Activated T-cell treated with anti-CD3 and anti-CD28 coated beads, Interleukin-2, amount 50 U/mL, for 72 hours (primary cell): ENCODE data around the gene NEGR1. TPM values are rescaled to one million over a fixed set of nuclear protein-coding genes. Genes with fewer than 3 reads are reported as not detected.

Experiments used
- ATAC-seq, 2 donors: fragments of 150-1000 bp; cut with Tn5 transposase; replicated peaks in 1 of 2; 2 replicates each; pipeline ENCODE4 v1.10.0; 2021; ENCODE audit warnings: moderate library complexity in 2 of 2, mild to moderate bottlenecking in 1 of 2
- DNase-seq, 2 donors: peaks; one replicate each; pipeline ENCODE4 v3.0.0; 2021 to 2022; ENCODE audit warnings: mixed read lengths in 1 of 2
- H3K27ac Mint-ChIP-seq: one replicate; pipeline ENCODE4 v1.8.0; 2022; ENCODE audit warnings: mild to moderate bottlenecking, moderate library complexity, mixed read lengths
- H3K27me3 Mint-ChIP-seq: one replicate; pipeline ENCODE4 v1.8.0; 2022; ENCODE audit warnings: low read depth, mixed read lengths
- H3K36me3 Mint-ChIP-seq, 2 donors: one replicate each; pipeline ENCODE4 v1.8.0; 2022; ENCODE audit warnings: mixed read lengths in 2 of 2, mild to moderate bottlenecking in 1 of 2; ENCODE audit not compliant: insufficient read depth in 2 of 2
- H3K4me1 Mint-ChIP-seq: one replicate; pipeline ENCODE4 v1.8.0; 2022; ENCODE audit warnings: low read depth, mixed read lengths
- H3K4me3 Mint-ChIP-seq, 2 donors: one replicate each; pipeline ENCODE4 v1.8.0; 2022; ENCODE audit warnings: mild to moderate bottlenecking in 2 of 2, mixed read lengths in 2 of 2, moderate library complexity in 2 of 2
- H3K9me3 Mint-ChIP-seq, 2 donors: one replicate each; pipeline ENCODE4 v1.8.0; 2022; ENCODE audit warnings: mixed read lengths in 2 of 2
- total RNA-seq, 2 donors: library from RNA; stranded (reverse); gene quantifications; one replicate each; pipeline ENCODE4 v1.2.3, GENCODE V29; 2022

Gene NEGR1
- total RNA-seq, 2 donors from 2014 or later = 0.24 TPM; not detected in 1

DNA sequence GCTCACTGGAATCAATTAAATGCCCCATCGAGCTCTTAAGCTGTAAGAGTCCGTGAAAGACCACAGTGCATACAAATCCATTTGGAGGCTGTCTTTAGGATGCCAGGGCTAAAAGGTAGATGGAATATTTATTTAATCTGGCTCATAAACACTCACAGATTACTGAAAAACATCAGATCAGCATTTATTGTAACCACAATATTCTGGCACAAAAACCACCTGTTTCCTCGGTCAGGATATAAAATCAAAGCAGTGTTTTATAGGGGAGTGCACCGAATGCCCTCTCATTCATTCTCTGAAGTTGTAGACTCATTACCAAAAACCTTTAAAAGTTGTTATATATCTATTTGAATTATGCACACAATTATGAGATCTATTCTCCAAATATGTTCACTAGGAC is 500.9 kb downstream of the NEGR1 start:
- DNase-seq (no peak), ATAC-seq (no peak)
- Mint-ChIP-seq H3K9me3 (no peaks in the 10 kb centered on the region), H3K27ac (no peak overlapping the region), H3K27me3 (no peaks in the 10 kb centered on the region), H3K4me1 (no peaks in the 10 kb centered on the region), H3K36me3 (no peaks in the 10 kb centered on the region), H3K4me3 (no peak overlapping the region)

- ATAC-seq = peak in 1 of 2 donors; percentile 41
- Mint-ChIP-seq H3K36me3 (no peaks in the 10 kb centered on the region), H3K27me3 (no peaks in the 10 kb centered on the region), H3K4me1 (no peaks in the 10 kb centered on the region), H3K4me3 (no peak overlapping the region), H3K9me3 (no peaks in the 10 kb centered on the region), H3K27ac (no peak overlapping the region)
- DNase-seq = no peak
These were observed 501.7 kb downstream of the NEGR1 start for GRCh38 chr1:71780681-71781080.

- H3K4me1 Mint-ChIP-seq = no peaks in the 10 kb centered on the region
- H3K4me3 Mint-ChIP-seq = no peak overlapping the region
- no peaks in the 10 kb centered on the region for H3K9me3 Mint-ChIP-seq
- DNase-seq = no peak
- no peak for ATAC-seq
- no peak overlapping the region for H3K27ac Mint-ChIP-seq
- no peaks in the 10 kb centered on the region for H3K36me3 Mint-ChIP-seq
- no peaks in the 10 kb centered on the region for H3K27me3 Mint-ChIP-seq
These were observed 503.4 kb downstream of the NEGR1 start for GRCh38 chr1:71778940-71779339.

GRCh38 chr1:71777094-71777493 is 505.2 kb downstream of the NEGR1 start:
- Mint-ChIP-seq H3K4me3 (no peak overlapping the region), H3K9me3 (no peaks in the 10 kb centered on the region)

GRCh38 chr1:71774705-71775104 is 507.6 kb downstream of the NEGR1 start:
- DNase-seq (no peak), ATAC-seq (no peak)
- H3K27me3 Mint-ChIP-seq = no peaks in the 10 kb centered on the region
- H3K4me3 Mint-ChIP-seq = no peak overlapping the region
- no peaks in the 10 kb centered on the region for H3K4me1 Mint-ChIP-seq
- no peaks in the 10 kb centered on the region for H3K36me3 Mint-ChIP-seq
- H3K27ac Mint-ChIP-seq = no peak overlapping the region
- H3K9me3 Mint-ChIP-seq = peaks cover 0 to 2% of the 10 kb centered on the region in 2 donors

More at GRCh38 chr1:71777094-71777493, 505.2 kb downstream of the NEGR1 start:
- no peaks in the 10 kb centered on the region for H3K27me3 Mint-ChIP-seq
- no peaks in the 10 kb centered on the region for H3K36me3 Mint-ChIP-seq
- no peaks in the 10 kb centered on the region for H3K4me1 Mint-ChIP-seq
- ATAC-seq (no peak), DNase-seq (no peak)
- H3K27ac Mint-ChIP-seq = no peak overlapping the region

DNA sequence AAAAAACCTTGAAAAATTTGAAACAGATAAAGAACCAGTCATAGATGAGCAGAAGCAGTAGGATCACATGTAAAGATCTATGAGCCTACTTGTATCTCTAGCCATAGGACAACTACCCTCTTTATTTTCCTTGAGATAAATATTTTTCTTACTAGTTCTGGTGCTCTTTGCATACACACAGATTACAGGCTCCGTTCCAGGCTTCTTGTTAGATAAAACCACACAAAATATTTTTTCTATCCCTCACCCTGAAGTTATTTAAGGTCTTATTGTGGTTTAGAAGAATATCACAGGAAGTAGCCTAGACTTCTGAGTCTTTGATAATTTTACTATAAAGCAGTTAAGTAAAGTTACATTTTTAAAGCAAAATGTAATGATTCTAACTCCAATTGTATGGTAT is 512.2 kb downstream of the NEGR1 start:
- peaks cover 2 to 6% of the 10 kb centered on the region in 2 donors for H3K9me3 Mint-ChIP-seq
- no peak for ATAC-seq

GRCh38 chr1:71766748-71767147 is 515.6 kb downstream of the NEGR1 start:
- H3K9me3 Mint-ChIP-seq = peaks cover 2 to 8% of the 10 kb centered on the region in 2 donors

More for the DNA sequence above, 512.2 kb downstream of the NEGR1 start:
- H3K4me1 Mint-ChIP-seq = no peaks in the 10 kb centered on the region
- no peaks in the 10 kb centered on the region for H3K27me3 Mint-ChIP-seq
- peaks cover 0 to 2% of the 10 kb centered on the region in 2 donors for H3K36me3 Mint-ChIP-seq
- H3K27ac Mint-ChIP-seq = no peak overlapping the region
- no peak for DNase-seq
- no peak overlapping the region for H3K4me3 Mint-ChIP-seq

DNA sequence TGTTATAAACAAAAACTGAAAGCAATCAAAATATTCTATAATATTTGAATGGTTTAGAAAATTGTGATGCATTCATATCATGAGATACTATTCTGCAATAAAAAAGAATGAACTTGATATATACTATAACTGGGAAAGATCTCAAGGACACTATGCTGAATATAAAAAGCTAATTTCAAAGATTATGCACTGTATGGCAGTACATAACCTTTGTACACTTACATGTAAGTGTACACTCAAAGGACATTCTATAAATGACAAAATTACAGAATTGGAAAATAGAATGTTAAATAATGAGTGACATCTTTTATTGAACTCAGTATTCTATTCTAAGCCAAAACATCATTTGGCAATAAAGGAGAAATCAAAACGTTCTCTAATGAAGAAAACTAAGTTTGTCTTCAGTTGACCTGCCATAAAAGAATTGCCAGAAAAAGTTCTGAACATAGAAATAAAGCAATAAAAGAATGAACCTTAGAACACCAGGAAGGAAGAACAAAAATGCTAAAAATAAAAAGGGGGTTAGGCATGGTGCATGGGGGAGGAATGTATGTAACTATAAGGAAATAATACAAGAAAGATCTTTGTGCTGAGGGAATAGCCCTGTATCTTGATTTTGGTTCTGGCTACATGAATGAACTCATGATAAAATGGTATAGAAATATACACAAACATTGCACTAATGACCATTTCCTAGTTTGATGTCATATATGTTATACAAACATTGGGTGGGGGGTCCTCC is 519.7 kb downstream of the NEGR1 start:
- no peak for DNase-seq
- ATAC-seq = no peak
- H3K27me3 Mint-ChIP-seq = no peaks in the 10 kb centered on the region
- H3K27ac Mint-ChIP-seq = no peak overlapping the region
- peaks cover 0 to 8% of the 10 kb centered on the region in 2 donors for H3K9me3 Mint-ChIP-seq
- H3K36me3 Mint-ChIP-seq = peaks cover 0 to 2% of the 10 kb centered on the region in 2 donors
- no peaks in the 10 kb centered on the region for H3K4me1 Mint-ChIP-seq
- H3K4me3 Mint-ChIP-seq = no peak overlapping the region

More at GRCh38 chr1:71766748-71767147, 515.6 kb downstream of the NEGR1 start:
- Mint-ChIP-seq H3K4me1 (no peaks in the 10 kb centered on the region), H3K36me3 (peaks cover 0 to 2% of the 10 kb centered on the region in 2 donors), H3K27me3 (no peaks in the 10 kb centered on the region), H3K4me3 (no peak overlapping the region), H3K27ac (no peak overlapping the region)
- DNase-seq (no peak), ATAC-seq (no peak)

GRCh38 chr1:71755441-71755840 is 526.9 kb downstream of the NEGR1 start:
- H3K36me3 Mint-ChIP-seq = no peaks in the 10 kb centered on the region
- ATAC-seq (no peak), DNase-seq (no peak)
- H3K4me3 Mint-ChIP-seq = no peak overlapping the region
- H3K4me1 Mint-ChIP-seq = no peaks in the 10 kb centered on the region
- H3K27me3 Mint-ChIP-seq = no peaks in the 10 kb centered on the region
- H3K27ac Mint-ChIP-seq = no peak overlapping the region
- H3K9me3 Mint-ChIP-seq = peaks cover 0 to 6% of the 10 kb centered on the region in 2 donors

DNA sequence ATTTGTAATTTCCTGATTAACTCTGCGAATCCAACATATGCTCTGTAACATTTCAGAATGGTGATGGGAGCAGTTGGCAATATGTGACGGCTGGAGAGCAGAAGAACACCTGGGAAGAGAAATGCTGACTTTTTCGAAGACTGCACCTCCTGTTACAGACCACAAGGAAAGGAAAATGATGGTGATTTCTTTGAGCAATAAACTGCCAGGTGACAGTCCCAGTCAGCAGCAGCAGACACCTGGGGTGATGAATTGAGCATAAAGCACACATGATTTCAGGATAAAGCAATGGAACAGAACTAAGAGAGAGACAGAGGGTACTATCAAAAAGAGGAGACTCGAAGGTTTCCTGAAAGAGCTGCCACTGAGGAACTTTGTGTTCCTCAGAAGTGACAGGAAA is 528.6 kb downstream of the NEGR1 start:
- H3K27ac Mint-ChIP-seq = no peak overlapping the region
- no peak overlapping the region for H3K4me3 Mint-ChIP-seq
- no peaks in the 10 kb centered on the region for H3K27me3 Mint-ChIP-seq
- H3K9me3 Mint-ChIP-seq = peaks cover 2 to 9% of the 10 kb centered on the region in 2 donors
- H3K36me3 Mint-ChIP-seq = no peaks in the 10 kb centered on the region
- DNase-seq (no peak), ATAC-seq (no peak)
- no peaks in the 10 kb centered on the region for H3K4me1 Mint-ChIP-seq

GRCh38 chr1:71745326-71745725 is 537.0 kb downstream of the NEGR1 start:
- Mint-ChIP-seq H3K27ac (no peak overlapping the region), H3K36me3 (no peaks in the 10 kb centered on the region), H3K9me3 (peaks cover 3 to 4% of the 10 kb centered on the region in 2 donors), H3K4me1 (no peaks in the 10 kb centered on the region), H3K4me3 (no peak overlapping the region), H3K27me3 (no peaks in the 10 kb centered on the region)
- DNase-seq (no peak), ATAC-seq (no peak)

GRCh38 chr1:71743862-71744261 is 538.5 kb downstream of the NEGR1 start:
- DNase-seq = no peak
- H3K9me3 Mint-ChIP-seq = peaks cover 1 to 5% of the 10 kb centered on the region in 2 donors
- no peak overlapping the region for H3K4me3 Mint-ChIP-seq
- no peak for ATAC-seq
- no peaks in the 10 kb centered on the region for H3K36me3 Mint-ChIP-seq
- H3K27me3 Mint-ChIP-seq = no peaks in the 10 kb centered on the region
- no peak overlapping the region for H3K27ac Mint-ChIP-seq
- H3K4me1 Mint-ChIP-seq = no peaks in the 10 kb centered on the region

DNA sequence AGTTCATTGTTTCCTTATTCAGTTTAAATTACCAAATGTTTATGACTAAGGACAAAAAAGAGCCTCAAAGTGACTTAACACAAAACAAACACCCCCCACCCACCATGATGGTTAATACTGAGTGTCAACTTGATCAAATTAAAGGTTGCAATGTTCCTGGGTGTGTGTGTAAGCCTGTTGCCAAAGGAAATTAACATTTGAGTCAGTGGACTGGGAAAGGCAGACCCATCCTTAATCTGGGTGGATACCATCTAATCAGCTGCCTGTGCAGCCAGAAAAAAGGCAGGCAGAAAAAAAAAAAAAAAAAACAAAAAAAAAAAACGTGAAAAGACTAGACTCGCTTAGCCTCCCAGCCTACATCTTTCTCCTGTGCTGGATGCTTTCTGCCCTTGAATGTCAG is 543.4 kb downstream of the NEGR1 start:
- H3K36me3 Mint-ChIP-seq = no peaks in the 10 kb centered on the region
- H3K27me3 Mint-ChIP-seq = no peaks in the 10 kb centered on the region
- DNase-seq (no peak), ATAC-seq (no peak)
- H3K9me3 Mint-ChIP-seq = peaks cover 1 to 9% of the 10 kb centered on the region in 2 donors
- H3K4me3 Mint-ChIP-seq = no peak overlapping the region
- no peaks in the 10 kb centered on the region for H3K4me1 Mint-ChIP-seq
- H3K27ac Mint-ChIP-seq = no peak overlapping the region

DNA sequence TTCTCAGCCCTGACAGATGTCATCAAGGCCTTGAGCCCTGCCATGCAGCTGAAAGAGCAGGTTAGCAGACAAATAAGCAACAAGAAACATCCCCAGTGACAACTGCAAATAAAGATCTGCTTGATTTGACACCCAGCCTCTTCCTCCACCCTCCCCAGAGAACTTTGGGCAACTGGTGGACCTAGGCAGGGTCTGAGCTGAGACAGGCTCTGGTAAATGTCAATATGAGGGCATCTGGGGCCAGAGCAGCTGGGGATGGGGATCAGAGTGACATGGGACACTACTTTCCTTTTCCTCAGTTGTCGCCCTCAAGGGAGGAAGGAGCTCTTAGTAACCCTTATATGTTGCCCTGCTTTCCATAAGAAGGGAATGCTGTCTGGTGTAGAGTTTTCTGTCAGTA is 544.1 kb downstream of the NEGR1 start:
- Mint-ChIP-seq H3K27me3 (no peaks in the 10 kb centered on the region), H3K36me3 (no peaks in the 10 kb centered on the region), H3K9me3 (peaks cover 1 to 7% of the 10 kb centered on the region in 2 donors), H3K27ac (no peak overlapping the region), H3K4me1 (no peaks in the 10 kb centered on the region), H3K4me3 (no peak overlapping the region)
- no peak for DNase-seq
- ATAC-seq = no peak
